Epithelial cell of esophagus (primary cell): ENCODE measurements around the gene CTBP2.

ENCODE experiments used
- DNase-seq: peaks from one replicate; pipeline ENCODE4 v3.0.0; 2010; ENCODE audit warnings: low read depth
- H3K4me3 ChIP-seq: 2 replicates; pipeline ENCODE4 v1.5.1; 2011; ENCODE audit warnings: mild to moderate bottlenecking, low read length, control low read depth
- TF ChIP-seq, protein P1 (sequence below): IDR thresholded peaks from 2 replicates; pipeline ENCODE4 v1.5.1; 2011; ENCODE audit warnings: low read depth, mild to moderate bottlenecking, low read length, control low read depth, inconsistent platforms; ENCODE audit not compliant: insufficient read depth; ENCODE audit errors: missing control alignments

CTBP2 gene

DNA sequence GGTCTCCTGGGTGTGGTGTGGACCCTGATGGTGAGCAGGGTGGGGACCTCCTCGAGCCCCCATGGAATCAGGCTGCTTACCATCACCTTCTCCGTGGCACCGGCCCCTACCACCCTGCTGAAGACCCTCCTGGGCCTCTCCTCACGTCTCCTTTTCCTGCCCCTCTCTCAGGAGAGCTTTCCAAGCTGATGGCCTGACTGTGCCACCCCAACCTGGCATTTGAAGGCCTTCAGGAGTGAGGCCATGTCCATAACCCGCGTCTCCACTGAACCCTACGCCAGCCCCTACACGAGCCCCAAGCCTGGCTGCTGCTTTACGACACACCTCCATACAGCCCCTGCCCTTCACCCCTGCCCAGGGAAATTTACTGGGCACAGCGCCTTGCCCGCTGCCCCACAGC is 163.1 kb downstream of the CTBP2 start:
- TF ChIP-seq, protein P1, sequence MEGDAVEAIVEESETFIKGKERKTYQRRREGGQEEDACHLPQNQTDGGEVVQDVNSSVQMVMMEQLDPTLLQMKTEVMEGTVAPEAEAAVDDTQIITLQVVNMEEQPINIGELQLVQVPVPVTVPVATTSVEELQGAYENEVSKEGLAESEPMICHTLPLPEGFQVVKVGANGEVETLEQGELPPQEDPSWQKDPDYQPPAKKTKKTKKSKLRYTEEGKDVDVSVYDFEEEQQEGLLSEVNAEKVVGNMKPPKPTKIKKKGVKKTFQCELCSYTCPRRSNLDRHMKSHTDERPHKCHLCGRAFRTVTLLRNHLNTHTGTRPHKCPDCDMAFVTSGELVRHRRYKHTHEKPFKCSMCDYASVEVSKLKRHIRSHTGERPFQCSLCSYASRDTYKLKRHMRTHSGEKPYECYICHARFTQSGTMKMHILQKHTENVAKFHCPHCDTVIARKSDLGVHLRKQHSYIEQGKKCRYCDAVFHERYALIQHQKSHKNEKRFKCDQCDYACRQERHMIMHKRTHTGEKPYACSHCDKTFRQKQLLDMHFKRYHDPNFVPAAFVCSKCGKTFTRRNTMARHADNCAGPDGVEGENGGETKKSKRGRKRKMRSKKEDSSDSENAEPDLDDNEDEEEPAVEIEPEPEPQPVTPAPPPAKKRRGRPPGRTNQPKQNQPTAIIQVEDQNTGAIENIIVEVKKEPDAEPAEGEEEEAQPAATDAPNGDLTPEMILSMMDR: no peak
- no peak for DNase-seq
- H3K4me3 ChIP-seq: no peak overlapping the region

DNA sequence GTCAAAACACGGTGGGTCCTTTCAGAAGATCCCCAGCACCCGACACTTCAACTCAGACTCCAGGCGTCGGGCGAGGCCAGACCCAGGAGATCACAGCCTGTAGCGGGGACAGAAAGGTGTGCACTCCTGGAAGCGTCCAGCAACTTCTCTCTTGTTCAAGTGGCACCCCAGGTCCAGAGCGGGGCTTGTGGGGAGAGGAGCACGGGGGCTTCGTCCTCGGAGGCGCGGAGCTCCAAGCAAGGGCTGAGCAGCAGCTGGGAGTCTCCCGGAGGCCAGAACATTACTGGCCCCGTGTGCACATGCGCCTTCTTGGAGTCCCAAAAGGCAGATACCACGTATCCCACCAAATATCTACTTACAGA is 163.5 kb downstream of the CTBP2 start:
- no peak overlapping the region for H3K4me3 ChIP-seq
- no peak for DNase-seq
- TF ChIP-seq, protein P1: no peak

DNA sequence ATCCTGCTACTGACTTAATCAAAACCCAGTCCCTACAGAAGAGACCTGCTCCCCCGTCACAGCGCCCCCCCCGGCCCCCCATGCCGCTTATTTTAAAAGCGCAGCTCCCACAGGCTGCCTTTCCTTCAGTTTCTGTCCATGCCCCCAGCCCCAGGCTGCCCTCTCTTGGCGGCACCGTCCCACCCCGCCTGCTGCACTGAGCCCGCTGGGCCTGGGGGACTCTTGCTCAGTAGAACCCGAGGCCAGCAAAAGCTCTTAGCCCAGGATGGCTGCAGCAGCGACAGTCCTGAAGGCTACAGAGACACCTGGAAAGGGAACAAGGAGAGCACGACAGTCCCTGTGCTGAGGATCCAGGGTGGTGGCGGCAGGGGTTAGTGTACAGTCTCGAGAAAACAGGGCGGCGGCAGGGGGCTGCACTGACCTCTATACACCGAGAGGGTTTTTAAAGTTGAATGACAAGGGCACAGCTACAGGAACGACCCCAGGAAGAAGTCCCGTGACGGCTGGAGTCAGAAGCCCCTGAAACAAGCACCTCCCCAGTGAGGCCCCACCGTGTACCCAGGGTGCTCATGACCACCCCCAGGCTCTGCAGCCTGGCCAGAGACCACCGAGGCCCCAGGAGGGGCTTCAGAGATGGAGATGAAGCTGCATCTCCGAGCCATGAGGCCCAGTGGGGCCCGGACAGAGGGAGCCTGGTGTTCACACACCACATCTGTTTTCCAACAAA is 164.1 kb downstream of the CTBP2 start:
- DNase-seq: no peak
- TF ChIP-seq, protein P1: no peak
- no peak overlapping the region for H3K4me3 ChIP-seq

DNA sequence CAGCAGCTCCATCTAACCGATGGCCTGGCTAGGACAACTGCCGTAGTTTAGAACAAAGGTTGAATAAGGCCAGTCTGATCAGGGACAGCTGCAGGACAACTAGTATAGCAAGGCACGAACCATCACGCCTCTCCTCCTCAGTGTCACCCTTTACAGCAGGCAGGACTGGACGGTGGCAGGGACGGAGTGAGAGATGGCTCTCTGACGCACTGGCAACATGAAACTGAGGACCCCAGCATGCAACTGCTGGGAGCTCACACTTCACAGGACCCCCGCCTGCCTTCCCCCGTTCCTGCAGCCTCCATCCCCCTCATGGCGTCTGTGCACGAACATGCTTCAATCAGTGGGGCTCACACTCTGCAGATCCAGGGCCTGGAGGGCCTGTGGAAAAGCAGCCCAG is 164.8 kb downstream of the CTBP2 start:
- no peak overlapping the region for H3K4me3 ChIP-seq
- DNase-seq: no peak
- TF ChIP-seq, protein P1: no peak

DNA sequence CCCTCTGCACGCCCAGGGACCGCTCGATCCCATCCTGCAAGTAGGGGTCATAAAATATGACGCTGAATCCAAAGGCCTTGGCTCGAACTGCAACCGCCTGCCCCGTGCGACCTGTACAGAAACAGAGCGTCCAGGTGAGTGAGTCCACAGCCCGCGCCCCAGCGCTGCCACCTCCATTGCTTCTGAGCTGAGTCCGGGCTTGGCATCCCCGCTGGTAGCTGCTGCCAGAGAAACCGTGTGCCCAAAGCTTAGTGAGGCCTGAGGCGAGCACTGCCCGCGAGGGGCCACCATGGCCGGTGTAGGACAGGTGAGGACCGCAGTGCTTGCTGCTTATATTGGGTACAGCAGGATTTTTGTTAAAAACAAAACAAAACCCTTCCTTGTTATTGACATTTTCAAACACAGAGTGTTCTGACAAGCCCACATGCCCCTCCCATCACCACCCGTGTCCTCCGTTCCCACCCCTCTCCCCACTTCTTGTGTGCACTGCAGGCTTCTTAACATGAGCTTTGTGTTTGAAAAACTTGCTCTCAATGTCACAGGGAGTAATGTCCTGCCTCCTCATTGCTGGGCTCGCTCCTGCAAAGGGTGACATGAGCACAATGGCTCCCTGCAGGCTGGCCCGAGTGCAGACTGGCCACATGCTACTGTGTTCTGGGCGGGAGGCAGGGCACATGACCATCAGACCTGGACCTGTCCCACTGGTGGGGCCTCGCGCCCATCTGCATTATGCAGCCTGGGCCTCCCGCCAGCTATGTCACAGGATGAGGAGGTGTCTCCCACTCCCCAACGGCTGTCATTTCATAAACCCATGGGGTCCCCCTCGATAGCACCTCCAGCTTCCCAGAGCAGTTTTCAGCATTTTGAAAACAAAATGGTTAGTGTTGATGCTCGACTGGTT is 165.5 kb downstream of the CTBP2 start:
- no peak overlapping the region for H3K4me3 ChIP-seq
- DNase-seq: no peak
- TF ChIP-seq, protein P1: no peak

DNA sequence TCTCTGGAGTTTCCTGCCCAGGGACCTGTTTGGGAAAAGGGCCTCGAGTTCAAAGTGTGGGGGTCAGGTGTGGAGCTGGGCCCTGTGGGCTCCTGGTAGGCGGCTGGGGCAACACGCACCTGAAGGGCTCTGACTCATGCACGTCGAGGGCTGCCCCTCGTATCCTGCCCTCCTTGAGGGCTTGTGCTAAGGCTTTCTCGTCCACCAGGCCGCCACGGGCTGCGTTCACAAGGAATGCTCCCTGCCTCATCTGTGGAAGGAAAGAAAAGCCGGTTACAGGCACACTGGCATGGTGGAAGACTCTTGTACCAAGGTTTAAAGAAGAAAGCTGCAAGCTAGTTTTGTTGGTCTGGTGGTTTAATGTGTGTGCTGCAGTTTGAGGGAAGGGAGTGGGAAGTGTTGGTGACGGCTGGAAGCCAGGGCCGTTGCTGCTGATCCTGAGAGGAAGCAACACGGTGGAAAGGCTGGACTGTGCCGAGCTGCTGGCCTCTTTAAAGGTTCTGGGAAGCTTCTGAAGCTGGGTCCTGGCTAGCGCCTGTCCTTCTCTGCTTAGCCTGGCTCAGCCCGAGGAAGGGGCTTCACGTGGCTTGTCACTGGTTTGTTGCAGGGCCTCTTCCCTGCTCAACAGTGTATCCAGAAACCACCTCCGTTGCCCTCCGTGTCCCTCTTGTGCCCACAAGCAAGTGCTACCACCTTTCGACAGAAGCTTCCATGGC is 166.5 kb downstream of the CTBP2 start:
- TF ChIP-seq, protein P1: no peak
- DNase-seq: no peak
- no peak overlapping the region for H3K4me3 ChIP-seq
